PFSK-1 (cell line): ENCODE results near the gene HPS4.

Source experiments
- FOXP2 ChIP-seq: optimal IDR thresholded peaks from 2 replicates; pipeline ENCODE3; 2011; ENCODE audit warnings: borderline replicate concordance, control low read depth, inconsistent platforms; ENCODE audit not compliant: insufficient read depth; ENCODE audit errors: extremely low read length, extremely low read depth
- POLR2AphosphoS5 ChIP-seq: IDR thresholded peaks from 2 replicates; pipeline ENCODE4 v1.6.1; 2012; ENCODE audit warnings: low read depth, mild to moderate bottlenecking, control low read depth, low read length, moderate library complexity
- REST ChIP-seq, 2 experiments: IDR thresholded peaks; 2 replicates each; pipeline versions ENCODE4 v1.6.1 to v1.8.0; 2011 to 2012; ENCODE audit warnings: low read depth in 2 of 2, low read length in 2 of 2, control low read depth in 1 of 2, inconsistent platforms in 1 of 2, mild to moderate bottlenecking in 1 of 2, moderate library complexity in 1 of 2; ENCODE audit not compliant: insufficient read depth in 1 of 2
- SIN3A ChIP-seq: IDR thresholded peaks from 2 replicates; pipeline ENCODE4 v1.6.1; 2012; ENCODE audit warnings: mild to moderate bottlenecking, low read length, moderate library complexity, borderline replicate concordance; ENCODE audit not compliant: insufficient read depth
- TAF1 ChIP-seq: IDR thresholded peaks from 2 replicates; pipeline ENCODE4 v1.6.1; 2012; ENCODE audit warnings: low read length, control low read depth, borderline replicate concordance; ENCODE audit not compliant: insufficient read depth

Gene HPS4

GRCh38 chr22:26489447-26490036, 6.0 kb upstream of the HPS4 start:
- TF ChIP-seq FOXP2 = no peak
- no peak for TF ChIP-seq POLR2AphosphoS5
- no peak for TF ChIP-seq REST (IDR thresholded peaks at IDR 0.05; ENCODE audit: insufficient read depth in 1 of 2, low read depth in 2 of 2, low read length in 2 of 2)
- TF ChIP-seq TAF1 = no peak
- TF ChIP-seq SIN3A = no peak

DNA sequence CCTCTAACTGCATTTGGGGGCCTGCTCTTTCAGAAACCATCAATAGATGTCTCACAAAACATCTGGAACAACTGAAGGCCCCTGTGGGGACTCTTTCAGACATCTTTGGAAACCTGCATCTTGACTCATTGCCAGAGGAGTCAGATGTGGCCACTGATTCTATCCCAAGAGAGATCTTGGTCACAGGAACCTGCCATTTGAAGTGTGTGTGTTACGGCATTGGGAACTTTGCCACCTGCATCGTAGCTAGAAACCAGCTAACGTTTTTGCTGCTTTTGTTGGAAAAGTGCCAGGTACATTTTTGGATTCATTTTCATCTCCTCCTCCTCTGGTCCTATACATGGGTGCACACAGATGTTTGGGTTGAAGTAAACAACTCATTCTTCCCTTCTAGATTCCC, 4.4 kb upstream of the HPS4 start:
- TF ChIP-seq POLR2AphosphoS5 = no peak
- TF ChIP-seq SIN3A = no peak
- TF ChIP-seq TAF1 = no peak

GRCh38 chr22:26486394-26486793, 2.8 kb upstream of the HPS4 start:
- TF ChIP-seq POLR2AphosphoS5 (no peak), FOXP2 (no peak), TAF1 (no peak), REST (IDR thresholded peaks at IDR 0.05; ENCODE audit: insufficient read depth in 1 of 2, low read depth in 2 of 2, low read length in 2 of 2) (no peak), SIN3A (no peak)

- TF ChIP-seq SIN3A (no peak), FOXP2 (no peak), TAF1 (no peak), POLR2AphosphoS5 (no peak)
Measured at GRCh38 chr22:26485806-26486390, 2.3 kb upstream of the HPS4 start.

- TF ChIP-seq TAF1 (no peak), SIN3A (no peak), REST (IDR thresholded peaks at IDR 0.05; ENCODE audit: insufficient read depth in 1 of 2, low read depth in 2 of 2, low read length in 2 of 2) (no peak), FOXP2 (no peak), POLR2AphosphoS5 (no peak)
Measured at GRCh38 chr22:26485013-26485412, 1.4 kb upstream of the HPS4 start.

GRCh38 chr22:26484360-26484706, 750 bp upstream of the HPS4 start:
- TF ChIP-seq REST (IDR thresholded peaks at IDR 0.05; ENCODE audit: insufficient read depth in 1 of 2, low read depth in 2 of 2, low read length in 2 of 2) (no peak), POLR2AphosphoS5 (no peak), SIN3A (no peak), FOXP2 (no peak), TAF1 (no peak)
